K562 (cell line): ENCODE data around the gene ADAM10. TPM values are rescaled to one million over a fixed set of nuclear protein-coding genes. Genes with fewer than 3 reads are reported as not detected.

Experiments
- ATAC-seq: fragments of 200-7000 bp; cut with Tn5 transposase; 3 replicates; pipeline ENCODE4 v1.9.1; 2020; ENCODE audit warnings: moderate library complexity
- BruUV-seq: library from RNA; stranded (reverse); fragments of 400-500 nt; replicated peaks from 2 replicates; lab custom pipeline; 2021; lab: Mats Ljungman, UMichigan
- CTCF ChIA-PET: fragments of 300-600 bp; formaldehyde crosslinking; extraction: SDS; loops from one replicate; lab custom pipeline; 2021; ENCODE audit warnings: low intra/inter-chr PET ratio; lab: Yijun Ruan, JAX
- POLR2A ChIA-PET: fragments of 300-600, 350-650 bp; sonication (Branson Sonifier 250); formaldehyde crosslinking; extraction: SDS; loops from one replicate; lab custom pipeline; 2021; ENCODE audit warnings: antibody characterized with exemption, inconsistent platforms; lab: Yijun Ruan, JAX
- DNase-seq, 4 experiments: peaks; one replicate each; pipeline versions ENCODE4 v3.0.0 to v3.0.0-alpha.2; 2011 to 2018; ENCODE audit warnings: low spot score in 3 of 4, mixed read lengths in 3 of 4; ENCODE audit errors: extremely low read depth in 1 of 4
- FAIRE-seq: peaks from 2 replicates; lab custom pipeline; 2011; peaks lifted over from hg19 to GRCh38; lab: Jason Lieb, UNC
- H2AFZ ChIP-seq: 2 replicates; pipeline ENCODE4 v1.6.0; 2011; ENCODE audit warnings: low read depth, low read length, control low read depth, inconsistent platforms
- H3K27ac ChIP-seq: fragments of 200-600 bp; 3 replicates; pipeline ENCODE4 v1.8.0; 2011; ENCODE audit warnings: low read depth, mild to moderate bottlenecking, control low read depth, inconsistent platforms, low read length, moderate library complexity, mixed read lengths; ENCODE audit errors: extremely low read depth
- H3K27me3 ChIP-seq, 2 experiments: fragments of 300-600 bp in 1 of 2; 2 replicates in 1 of 2; 3 replicates in 1 of 2; pipeline versions ENCODE4 v1.6.0 to v1.8.0; 2011; ENCODE audit warnings: inconsistent platforms in 2 of 2, low read length in 2 of 2, mild to moderate bottlenecking in 1 of 2, mixed read lengths in 1 of 2, moderate library complexity in 1 of 2; ENCODE audit not compliant: control insufficient read depth in 2 of 2, insufficient read depth in 2 of 2
- H3K36me3 ChIP-seq: fragments of 300-600 bp; 3 replicates; pipeline ENCODE4 v1.8.0; 2011; ENCODE audit warnings: mild to moderate bottlenecking, low read length, inconsistent platforms; ENCODE audit not compliant: control insufficient read depth, insufficient read depth
- H3K4me1 ChIP-seq, 2 experiments: fragments of 200-600 bp in 1 of 2; replicated peaks in 1 of 2; 2 replicates in 1 of 2; 3 replicates in 1 of 2; pipeline versions ENCODE4 v1.5.1 to v1.8.0; 2011; ENCODE audit warnings: inconsistent platforms in 2 of 2, low read length in 2 of 2, mild to moderate bottlenecking in 1 of 2, mixed read lengths in 1 of 2, moderate library complexity in 1 of 2; ENCODE audit not compliant: control insufficient read depth in 2 of 2, insufficient read depth in 2 of 2
- H3K4me2 ChIP-seq: 2 replicates; pipeline ENCODE4 v1.6.1; 2011; ENCODE audit warnings: low read length, control low read depth, inconsistent platforms, mixed read lengths; ENCODE audit not compliant: insufficient read depth
- H3K4me3 ChIP-seq: fragments of 200-600 bp; sonication (generic), shearing (Covaris generic); 2 replicates; pipeline ENCODE4 v1.5.1; 2016; ENCODE audit warnings: control low read depth, inconsistent platforms
- H3K79me2 ChIP-seq: fragments of 200-600 bp; 3 replicates; pipeline ENCODE4 v1.8.0; 2011; ENCODE audit warnings: low read length, inconsistent platforms; ENCODE audit not compliant: control insufficient read depth, insufficient read depth
- H3K9ac ChIP-seq, 2 experiments: 2 replicates each; pipeline versions ENCODE4 v1.6.0 to v1.6.1; 2011; ENCODE audit warnings: low read depth in 2 of 2, low read length in 2 of 2, control low read depth in 1 of 2, inconsistent platforms in 1 of 2, mild to moderate bottlenecking in 1 of 2, mixed read lengths in 1 of 2; ENCODE audit not compliant: insufficient read depth in 1 of 2
- H3K9me1 ChIP-seq: one replicate; pipeline ENCODE4 v1.6.0; 2011; ENCODE audit warnings: inconsistent platforms, mild to moderate bottlenecking, low read length, moderate library complexity; ENCODE audit not compliant: control insufficient read depth, insufficient read depth
- H3K9me3 ChIP-seq: replicated peaks from 2 replicates; pipeline ENCODE4 v1.5.1; 2011; ENCODE audit warnings: low read depth, low read length, inconsistent platforms; ENCODE audit not compliant: control insufficient read depth, insufficient read depth
- H4K20me1 ChIP-seq: replicated peaks from 2 replicates; pipeline ENCODE4 v1.6.1; 2011; ENCODE audit warnings: low read length, inconsistent platforms, mixed read lengths; ENCODE audit not compliant: control insufficient read depth, insufficient read depth
- CGGBP1 ChIP-seq: fragments of 250-450 bp; sonication (Bioruptor Pico); IDR thresholded peaks from 2 replicates; pipeline ENCODE4 v1.9.0; 2021; ENCODE audit warnings: mild to moderate bottlenecking
- HDAC1 ChIP-seq, 2 experiments: fragments of 450-650 bp; IDR thresholded peaks; 2 replicates each; pipeline ENCODE4 v1.6.1; 2016 to 2017; ENCODE audit warnings: inconsistent platforms in 1 of 2, mild to moderate bottlenecking in 1 of 2, moderate library complexity in 1 of 2
- KLF1 ChIP-seq: fragments of 450-650 bp; IDR thresholded peaks from 2 replicates; pipeline ENCODE4 v1.6.1; 2016; ENCODE audit warnings: missing genetic modification characterization, missing compliant biosample characterization
- RREB1 ChIP-seq: fragments of 250-450 bp; sonication (Bioruptor Pico); IDR thresholded peaks from 2 replicates; pipeline ENCODE4 v1.4.0; 2020
- SAFB ChIP-seq: fragments of 200-400 bp; formaldehyde crosslinking; IDR thresholded peaks from 2 replicates; pipeline ENCODE4 v1.6.1; 2017; ENCODE audit warnings: low read depth, low read length, borderline replicate concordance
- SMAD3 ChIP-seq: fragments of 450-650 bp; formaldehyde crosslinking; conservative IDR thresholded peaks from 2 replicates; pipeline ENCODE4 v1.4.0; 2020; ENCODE audit warnings: mild to moderate bottlenecking
- XRCC5 ChIP-seq: fragments of 200-400 bp; formaldehyde crosslinking; IDR thresholded peaks from 2 replicates; pipeline ENCODE4 v1.6.1; 2017; ENCODE audit warnings: low read depth, mild to moderate bottlenecking, low read length
- ZKSCAN1 ChIP-seq: fragments of 150-350 bp; IDR thresholded peaks from 2 replicates; pipeline ENCODE4 v1.6.1; 2016; ENCODE audit warnings: low read depth, low read length
- ZNF165 ChIP-seq: fragments of 250-450 bp; sonication (Bioruptor Pico); IDR thresholded peaks from 2 replicates; pipeline ENCODE4 v1.4.0; 2020; ENCODE audit warnings: borderline replicate concordance
- ZNF184 ChIP-seq: sonication (generic); formaldehyde crosslinking; IDR thresholded peaks from 2 replicates; pipeline ENCODE4 v1.5.0; 2020; ENCODE audit warnings: missing genetic modification reagents
- WGBS: fragments of 100-300 bp; shearing (Covaris generic); methylation state at CpG from one replicate; pipeline ENCODE4 v1.1.6; 2016; ENCODE audit warnings: low coverage, mixed read lengths; ENCODE audit not compliant: insufficient coverage; ENCODE audit errors: missing lambda C conversion rate; 5-methylcytosine and 5-hydroxymethylcytosine counted together
- in situ Hi-C: fragments of 300-500 bp; cut with MboI; formaldehyde crosslinking; loops from 4 replicates; pipeline ENCODE4 v1.15.0; 2018; ENCODE audit warnings: inconsistent platforms, mixed read lengths
- intact Hi-C: fragments of 100-400 bp; cut with micrococcal nuclease; formaldehyde crosslinking; loops from 2 replicates; pipeline ENCODE4 v1.14.2; 2022
- polyA plus RNA-seq, 8 experiments: library from polyadenylated mRNA; depleted of rRNA in 4 of 8; stranded (reverse) in 5 of 8; unstranded in 3 of 8; fragments of >200 nt; fragmentation: Nextera tagmentation in 2 of 8; fragmentation: Illumina TruSeq in 1 of 8; extraction: Ambion mirVana in 2 of 8; extraction: Trizol in 1 of 8; gene quantifications; 2 replicates each; pipeline versions ENCODE4 v1.2.1 to v1.2.3, GENCODE V29; 2011 to 2014; ENCODE audit warnings: inconsistent platforms in 1 of 8, missing spikeins in 1 of 8
- total RNA-seq, 7 experiments: library from RNA; depleted of rRNA in 6 of 7; stranded (reverse); fragments of >200 nt in 6 of 7; fragmentation: Illumina TruSeq in 2 of 7; extraction: Trizol in 2 of 7; gene quantifications; 2 replicates each; pipeline versions ENCODE4 v1.2.1 to v1.2.3, GENCODE V29; 2011 to 2021; ENCODE audit warnings: low replicate concordance in 1 of 7

Gene ADAM10
- total and polyA plus RNA-seq, 9 of the 15 experiments (the other 6 are each of a cell fraction or from before 2014, with no cell fraction given), result 11.9 to 152 (median 57.3) TPM

GRCh38 chr15:58566029-58566428 is 183.5 kb downstream of the ADAM10 start:
- ATAC-seq (no peak), FAIRE-seq (no peak)
- intact Hi-C loops, result no loop called here
- H3K9me1 ChIP-seq, result no peaks in the 10 kb centered on the region
- no peak overlapping the region for H3K9ac ChIP-seq
- no peak overlapping the region for H2AFZ ChIP-seq
- no peak overlapping the region for H3K4me3 ChIP-seq
- TF ChIP-seq CGGBP1 (CRISPR knock-in tag) (no peak), ZNF184 (CRISPR knock-in tag) (no peak), HDAC1 (IDR thresholded peaks at IDR 0.05) (no peak), ZKSCAN1 (no peak), SAFB (no peak), SMAD3 (CRISPR knock-in tag) (no peak), KLF1 (no peak), XRCC5 (no peak), ZNF165 (CRISPR knock-in tag) (no peak), RREB1 (CRISPR knock-in tag) (no peak)
- TF ChIP-seq, all 486 proteins: peak for 0
- in situ Hi-C loops, result no loop called here
- H3K27me3 ChIP-seq, result no peaks in the 10 kb centered on the region
- no peaks in the 10 kb centered on the region for H3K79me2 ChIP-seq
- H3K9me3 ChIP-seq, result no peaks in the 10 kb centered on the region
- no peak overlapping the region for H3K4me2 ChIP-seq
- H3K4me1 ChIP-seq, result peaks cover 0 to 15% of the 10 kb centered on the region in 2 experiments; a peak in 4 of 5 replicates
- no peaks in the 10 kb centered on the region for H3K36me3 ChIP-seq
- H4K20me1 ChIP-seq, result no peaks in the 10 kb centered on the region
- ChIA-PET CTCF (no interaction called here), POLR2A (no interaction called here)
- BruUV-seq, result no TSS peak
- H3K27ac ChIP-seq, result no peak overlapping the region
- DNase-seq, result no peak
- 60% methylated on average over 6 of the region's 6 CpGs for WGBS
